ENCODE measurements around the gene USP6NL. TPM values are rescaled to one million over a fixed set of nuclear protein-coding genes. Genes with fewer than 3 reads are reported as not detected.

Gene USP6NL
- total RNA-seq, 1 donor from 2014 or later: 33.3 TPM

DNA sequence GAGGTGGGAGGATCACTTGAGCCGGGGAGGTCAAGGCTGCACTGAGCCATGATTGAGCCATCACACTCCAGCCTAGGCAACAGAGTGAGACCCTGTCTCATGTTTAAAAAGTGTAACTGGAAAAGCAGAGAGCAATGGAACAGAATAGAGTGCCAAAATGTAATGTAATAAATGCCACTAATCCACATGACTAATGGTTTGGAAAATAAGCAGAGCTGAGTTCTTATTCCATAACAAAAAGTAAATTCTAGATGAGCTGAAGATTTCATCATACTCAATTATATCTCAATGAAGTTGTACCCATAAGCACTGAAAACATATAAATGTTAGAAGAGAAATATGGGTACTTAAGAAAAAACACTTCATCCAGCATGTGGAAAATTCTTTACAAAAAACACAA, 132.6 kb downstream of the USP6NL start:
- no peak for ATAC-seq

DNA sequence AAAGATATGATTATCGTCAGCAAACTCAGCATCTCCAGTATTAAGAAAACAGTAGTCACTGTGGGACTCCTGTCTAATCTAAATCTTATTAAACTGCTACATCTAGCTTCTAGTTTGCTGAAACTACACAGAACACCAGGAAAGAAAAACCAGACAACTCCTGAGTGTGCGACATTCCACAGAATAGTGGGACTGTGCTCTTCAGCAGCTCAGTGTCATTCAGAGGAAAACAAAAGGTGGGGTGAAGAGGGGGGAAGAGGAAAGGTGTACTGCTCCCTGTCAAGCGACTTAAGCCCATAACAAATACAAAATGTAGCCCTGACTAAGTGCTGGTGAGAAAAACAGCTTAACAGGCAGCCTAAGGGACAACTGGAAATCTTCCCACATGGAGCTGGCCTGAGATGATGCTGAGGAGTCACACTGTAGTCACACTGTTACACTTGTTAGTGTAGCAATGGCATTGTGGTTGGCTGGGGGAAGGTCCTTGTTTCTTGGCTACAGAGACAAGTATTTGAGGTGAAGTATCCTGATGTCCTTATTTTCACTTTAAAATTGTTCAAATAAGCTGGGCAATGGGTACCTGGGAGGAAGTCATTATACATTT, 135.5 kb downstream of the USP6NL start:
- peak; percentile 53 for ATAC-seq

DNA sequence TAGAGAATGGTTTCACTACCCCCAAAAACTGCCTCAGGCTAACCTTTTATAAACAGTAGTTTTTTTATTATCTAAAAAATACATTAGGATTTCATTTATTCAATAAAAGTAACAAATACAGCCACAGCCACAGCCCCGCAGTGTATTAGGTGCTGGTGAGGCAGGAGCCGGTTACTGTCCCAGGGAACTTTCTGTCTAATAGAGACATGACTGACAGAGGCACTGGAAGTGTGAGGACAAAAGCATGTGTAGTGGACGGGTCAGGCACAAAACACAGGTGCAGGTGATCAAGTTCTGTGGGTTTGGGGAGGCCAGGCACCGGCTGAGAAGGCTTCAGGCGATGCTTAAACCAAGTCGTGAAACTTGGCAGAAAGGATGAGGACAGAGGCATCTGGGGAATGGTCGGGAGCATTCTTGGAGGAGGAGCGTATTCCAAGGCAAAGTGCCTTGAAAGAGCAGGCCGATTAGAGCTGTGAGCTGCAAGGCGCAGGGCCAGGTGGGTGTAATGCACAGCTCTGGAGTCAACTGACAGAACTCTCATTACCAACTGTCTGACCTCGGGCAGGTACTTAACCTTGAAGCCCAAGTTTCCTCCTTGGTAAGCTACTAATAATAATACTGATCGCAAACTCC, 138.2 kb downstream of the USP6NL start:
- no peak for ATAC-seq

DNA sequence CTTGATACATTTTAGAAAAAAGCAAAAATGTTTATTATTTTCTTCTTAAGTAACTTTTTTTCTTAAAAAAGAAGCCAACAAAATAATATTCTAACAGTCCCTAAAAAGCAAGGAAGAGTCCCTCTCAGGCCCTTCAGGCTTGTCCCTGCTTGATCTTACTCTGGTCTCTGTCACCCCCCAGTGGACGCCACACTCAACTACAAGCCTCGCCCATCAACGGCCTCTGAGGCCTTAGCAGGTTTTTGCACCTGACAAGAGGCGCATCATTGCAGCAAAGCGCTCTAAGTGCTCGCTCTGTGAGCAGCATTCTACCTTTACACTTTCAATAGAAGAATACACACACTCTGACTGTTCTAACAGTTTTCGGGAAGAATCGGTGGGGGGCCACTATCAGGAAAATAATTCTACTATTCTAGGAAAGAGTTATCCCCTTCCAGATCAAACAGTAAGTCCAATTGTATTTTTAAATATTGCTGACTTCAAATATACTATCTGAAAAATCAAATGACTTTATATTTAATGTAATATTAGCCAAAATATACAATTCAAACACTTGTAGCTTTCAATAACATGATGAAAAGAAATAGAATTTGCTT, 139.2 kb downstream of the USP6NL start:
- ATAC-seq: peak; percentile 87

DNA sequence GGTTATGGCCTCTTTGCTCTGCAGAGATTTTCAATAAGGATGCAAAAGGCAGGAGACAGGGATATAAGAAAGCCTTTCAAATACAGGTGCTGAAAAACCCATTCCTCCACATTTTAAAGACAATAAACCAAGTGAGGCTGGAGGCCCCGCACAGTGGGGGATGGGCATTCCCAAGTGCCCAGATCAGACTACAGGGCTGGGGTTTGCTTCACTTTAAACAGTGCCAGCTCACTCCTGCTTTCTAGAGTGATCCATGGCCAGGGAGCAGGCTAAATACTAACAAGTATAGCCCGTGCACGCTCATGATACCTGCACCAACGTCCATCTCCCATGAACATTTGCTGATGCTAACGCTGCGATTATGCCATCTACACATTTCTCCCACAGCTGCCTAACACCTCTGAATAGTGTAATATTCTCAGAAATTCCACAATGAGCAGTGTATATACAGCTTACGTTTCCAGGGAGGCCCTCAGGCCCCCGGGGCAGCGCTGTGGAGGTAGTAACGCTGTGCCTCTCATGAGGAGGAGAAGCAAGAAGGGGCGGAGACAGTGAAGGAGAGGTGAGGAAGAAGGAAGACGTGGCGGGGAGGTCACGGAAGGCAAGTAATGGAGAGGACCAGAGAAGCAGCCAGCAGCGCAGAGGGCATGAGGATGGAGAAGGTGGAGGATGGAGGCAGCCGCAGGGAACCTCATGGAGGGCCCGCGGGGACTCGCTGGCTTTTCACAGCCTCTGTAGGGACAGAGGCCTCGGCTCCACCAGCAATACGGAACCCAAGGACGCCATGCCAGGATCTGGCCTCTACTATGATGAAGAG, 141.7 kb downstream of the USP6NL start:
- ATAC-seq: no peak

DNA sequence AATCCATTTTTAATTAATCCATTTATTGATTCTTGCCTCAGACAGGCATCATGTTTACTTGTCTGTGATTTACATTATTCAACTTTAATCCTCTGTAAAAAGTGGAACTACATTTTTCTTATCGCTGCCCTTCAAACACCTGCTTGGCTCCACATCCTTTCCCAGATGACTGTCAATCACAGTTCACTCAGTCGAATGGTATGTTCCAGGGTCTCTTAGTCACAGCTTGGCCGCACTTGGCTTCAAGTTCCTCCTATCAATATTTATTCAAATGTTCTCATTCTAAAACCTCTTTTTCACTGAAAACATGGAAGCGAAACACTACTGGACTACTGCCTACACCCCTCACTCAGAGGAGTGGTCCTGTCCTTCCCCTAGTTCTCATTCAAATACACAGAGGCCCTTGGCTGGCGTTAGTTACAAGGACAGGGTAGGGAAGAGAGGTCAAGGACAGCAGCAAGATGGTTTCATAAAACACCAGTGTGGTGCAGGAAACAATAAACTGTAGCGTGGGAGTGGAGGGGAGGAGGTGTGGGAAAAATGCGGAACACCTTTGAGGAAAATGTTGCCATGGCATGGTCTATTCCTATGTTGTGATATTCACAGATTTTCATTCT, 143.2 kb downstream of the USP6NL start:
- ATAC-seq: no peak

DNA sequence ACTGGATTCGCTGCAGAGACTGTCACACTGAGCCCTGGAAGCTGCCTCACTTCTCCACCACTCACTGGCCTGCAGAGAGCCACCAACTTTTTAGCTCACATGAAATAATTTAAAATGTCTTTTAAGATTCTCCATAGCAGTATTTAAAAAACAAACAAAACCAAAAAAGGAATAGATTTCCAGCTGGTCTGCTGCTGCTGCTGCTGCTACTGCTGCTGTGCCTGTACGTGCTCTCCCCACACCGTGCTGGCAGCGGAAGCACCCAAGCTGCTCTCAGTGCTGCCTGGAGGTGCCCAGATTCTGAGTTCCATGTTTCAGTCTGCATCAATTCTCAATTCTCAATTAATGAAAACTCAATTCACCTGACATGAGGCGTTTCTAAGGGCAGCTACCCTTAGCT, 146.0 kb downstream of the USP6NL start:
- no peak for ATAC-seq

DNA sequence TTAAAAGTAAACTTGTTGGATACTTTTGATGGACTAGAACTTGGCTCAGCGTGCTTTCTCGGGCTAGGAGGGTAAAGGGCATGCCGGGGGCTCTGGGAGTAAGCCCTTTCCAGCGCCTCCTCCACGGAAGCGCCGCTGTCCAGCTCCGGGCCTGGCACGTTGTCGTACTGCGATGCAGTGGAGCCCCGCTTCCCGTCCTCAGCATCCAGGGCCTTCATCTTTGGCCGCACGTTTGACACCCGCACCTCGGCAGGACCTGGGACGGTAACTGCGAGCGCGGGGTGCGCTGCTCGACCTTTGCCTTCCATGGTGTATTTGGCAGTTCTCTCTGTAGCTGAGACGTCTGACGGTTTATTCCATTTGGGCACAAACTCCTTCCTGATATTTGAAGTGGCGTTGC, 148.3 kb downstream of the USP6NL start:
- no peak for ATAC-seq

DNA sequence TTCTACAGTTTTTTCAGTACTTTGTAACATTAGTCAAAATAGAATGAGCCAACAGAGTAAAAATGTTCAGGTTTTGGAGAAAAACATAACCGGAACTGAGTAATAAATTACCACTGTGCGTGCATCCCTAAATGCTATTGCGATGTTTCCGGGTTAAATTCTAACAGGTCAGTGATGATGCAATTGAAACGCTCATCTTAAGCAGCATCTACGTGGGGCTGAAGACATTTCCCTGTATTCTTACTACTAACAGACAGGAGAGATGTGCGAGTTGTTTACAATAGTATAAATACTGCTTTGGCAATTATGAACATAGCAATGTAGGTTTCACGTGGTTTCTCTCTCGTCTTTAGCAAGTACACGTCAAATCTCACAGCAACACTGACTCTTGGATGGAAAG, 149.4 kb downstream of the USP6NL start:
- ATAC-seq: no peak

DNA sequence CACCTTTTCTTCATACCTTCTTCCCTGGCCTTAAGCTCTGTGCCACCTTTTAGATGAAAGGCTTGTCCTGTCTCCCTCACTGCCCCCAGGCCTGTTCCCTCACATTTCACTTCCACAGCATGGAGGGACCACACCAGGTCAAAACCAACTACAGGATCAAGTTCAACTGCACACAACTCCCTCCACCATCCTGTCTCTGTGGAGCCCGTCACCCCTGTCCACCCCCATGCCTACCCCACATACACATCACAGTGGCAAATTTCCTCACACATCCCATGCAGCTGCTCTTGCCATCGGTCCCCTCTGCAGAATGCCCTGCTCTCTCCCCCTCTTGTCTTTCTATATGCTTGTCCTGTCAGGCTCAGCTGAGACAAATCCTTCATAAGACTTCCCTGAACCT, 154.1 kb downstream of the USP6NL start:
- ATAC-seq: no peak

DNA sequence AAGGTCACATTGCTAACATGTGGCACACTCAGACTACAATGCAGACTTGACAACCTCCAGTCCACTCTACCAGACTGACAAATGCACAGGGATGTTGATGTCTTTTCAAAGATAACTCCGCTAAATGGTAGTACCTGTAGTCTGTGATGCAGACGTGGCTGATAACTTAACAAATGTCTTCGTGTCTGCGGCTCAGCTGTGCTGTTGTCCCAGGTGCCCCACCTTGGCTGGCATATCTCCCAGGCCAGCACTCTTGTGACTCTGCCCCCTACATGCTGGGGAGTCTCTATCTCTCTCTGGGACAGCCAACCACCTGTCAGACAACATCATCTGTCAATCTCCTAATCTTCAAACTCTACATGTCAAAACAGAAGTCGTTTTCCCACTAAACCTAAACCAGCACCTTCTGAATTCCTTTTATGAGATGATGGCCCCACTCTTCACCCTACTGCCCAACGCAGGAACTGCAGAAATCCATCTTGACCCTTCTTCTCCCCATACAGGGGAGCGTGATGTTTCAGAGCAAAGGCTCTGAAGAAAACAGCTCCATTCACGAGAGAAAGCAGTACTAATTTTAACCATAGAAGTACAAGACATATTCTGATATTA, 156.4 kb downstream of the USP6NL start:
- no peak for ATAC-seq

DNA sequence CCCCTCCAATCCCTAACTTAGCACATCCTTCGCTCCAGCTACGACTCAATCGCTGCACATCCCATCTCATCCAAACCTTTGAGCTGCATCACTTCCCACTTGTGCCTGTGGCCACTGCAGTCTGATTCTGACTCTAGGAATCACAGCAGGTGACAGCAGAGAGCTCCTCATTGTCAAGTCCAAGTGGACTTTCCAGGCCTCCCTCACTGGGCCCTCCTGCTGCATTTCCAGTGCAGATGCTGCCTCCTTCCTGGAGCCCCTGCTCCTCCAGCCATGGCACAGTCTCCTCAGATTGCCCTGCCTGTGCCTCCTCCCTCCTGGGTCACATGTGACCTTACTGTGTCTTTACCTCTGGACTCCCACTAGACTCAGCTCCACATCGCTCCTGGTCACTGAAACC, 157.3 kb downstream of the USP6NL start:
- no peak for ATAC-seq

DNA sequence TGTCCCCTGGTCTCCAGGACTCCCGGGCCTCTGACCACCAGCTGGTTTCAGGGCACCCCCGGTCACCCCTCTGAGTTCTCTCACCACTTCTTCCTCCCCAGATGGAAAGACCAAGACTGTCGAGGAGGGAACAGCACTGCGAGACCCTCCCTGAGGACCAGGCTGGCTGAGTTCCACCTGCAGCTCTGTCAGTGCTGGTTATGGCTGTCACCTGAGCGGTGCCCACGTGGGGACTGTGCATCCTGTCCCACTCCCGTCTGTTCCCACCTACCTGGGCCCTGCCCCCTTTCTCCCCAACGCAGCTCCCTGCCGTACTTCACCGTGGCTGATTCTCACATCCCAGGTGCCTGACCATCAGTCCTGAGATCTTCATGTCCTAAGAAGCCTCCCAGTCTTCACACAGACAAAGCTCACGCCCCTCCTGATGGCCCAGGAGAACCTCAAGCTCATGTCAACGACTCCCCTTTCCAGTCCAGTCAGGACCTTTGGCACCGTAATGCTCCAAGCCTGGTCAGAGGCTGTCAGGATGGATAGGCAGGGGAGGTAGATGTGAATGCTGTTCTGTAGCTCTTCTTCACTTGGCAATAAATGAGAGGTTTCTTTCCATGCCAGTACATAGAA, 159.7 kb downstream of the USP6NL start:
- no peak for ATAC-seq

DNA sequence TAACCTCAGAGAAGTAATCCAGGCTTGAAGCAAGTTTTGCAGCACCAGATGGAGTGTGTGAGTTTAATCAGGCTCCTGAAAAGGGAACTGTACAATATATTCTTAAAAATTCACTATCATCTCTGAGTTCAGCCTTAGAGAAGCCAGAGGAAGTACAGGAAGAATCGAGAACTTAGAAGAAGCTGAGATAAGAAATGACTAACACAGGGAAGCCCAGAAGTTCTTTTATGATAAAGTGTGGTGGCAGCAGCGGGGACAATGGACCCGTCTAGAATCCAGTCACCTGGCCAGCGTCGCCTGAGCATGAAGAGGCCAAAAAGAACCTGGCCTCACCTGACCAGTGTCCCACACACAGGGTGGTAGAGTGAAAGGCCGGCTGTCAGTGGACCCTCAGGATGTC, 161.0 kb downstream of the USP6NL start:
- ATAC-seq: no peak

DNA sequence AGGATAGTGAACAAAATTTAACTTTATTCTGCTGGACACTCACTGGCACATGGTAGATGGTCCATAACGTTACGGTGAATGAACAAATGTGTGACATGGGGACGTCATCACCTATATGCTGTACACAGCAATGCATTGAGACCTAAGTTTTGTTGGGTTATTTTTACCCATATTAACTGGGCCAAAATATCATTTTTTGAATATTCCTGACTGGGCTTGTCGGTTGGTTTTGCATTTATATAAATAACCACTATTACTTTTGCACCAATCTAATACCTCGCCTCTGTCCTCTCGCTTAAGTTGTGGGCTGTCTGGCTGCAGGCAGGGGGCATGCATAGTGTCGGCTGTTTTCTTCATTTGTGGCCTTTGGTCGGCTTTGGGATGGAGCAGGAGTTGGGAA, 161.7 kb downstream of the USP6NL start:
- no peak for ATAC-seq

DNA sequence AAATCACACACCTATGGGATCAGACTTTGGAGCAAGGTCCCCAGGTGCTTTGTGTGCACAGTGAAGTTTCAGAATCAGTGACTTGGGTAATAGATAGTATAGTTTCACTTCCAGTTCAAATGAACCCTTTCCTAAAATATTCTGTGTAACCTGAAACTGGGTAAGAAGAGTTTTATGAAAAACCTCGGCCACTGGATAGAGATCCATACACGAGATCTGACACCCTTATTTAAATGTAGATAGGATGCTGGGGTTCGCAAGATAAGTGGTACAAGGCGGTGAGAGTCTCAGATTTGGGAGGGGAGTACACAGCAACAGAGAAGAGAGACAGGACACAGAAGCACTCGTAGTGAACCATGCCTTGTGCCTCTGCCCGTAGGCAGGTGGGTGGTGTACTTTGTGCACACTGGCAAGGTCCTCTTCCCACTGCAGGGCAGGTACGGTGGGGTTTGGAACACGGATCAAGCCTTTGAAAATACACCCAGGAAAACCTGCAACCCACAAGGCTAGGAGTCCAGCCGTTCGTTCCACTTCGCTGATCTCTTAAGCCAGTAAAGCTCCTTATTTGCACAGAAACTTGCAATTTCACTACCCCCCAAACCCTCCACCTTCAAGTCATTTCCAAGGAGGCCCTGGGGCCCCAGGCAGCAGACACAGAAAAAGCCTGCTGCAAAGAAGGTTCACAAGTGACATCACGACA, 162.8 kb downstream of the USP6NL start:
- no peak for ATAC-seq

DNA sequence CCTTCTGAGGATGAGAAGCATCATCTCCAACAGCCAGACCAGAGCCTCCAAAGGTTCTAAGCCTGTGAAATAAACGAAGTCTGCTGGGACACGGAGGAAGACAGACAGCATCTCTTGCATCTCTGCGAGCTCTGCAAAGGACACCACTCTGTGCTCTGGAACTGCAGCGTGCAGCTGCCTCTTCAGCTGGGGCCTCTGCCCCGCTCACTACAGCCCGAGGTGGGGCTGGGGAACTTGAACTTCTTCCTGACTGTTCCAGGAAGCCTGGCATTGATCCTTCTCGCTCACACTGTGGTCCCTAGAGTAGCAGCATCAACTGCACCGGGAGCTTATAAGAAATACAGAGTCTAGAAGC, 163.3 kb downstream of the USP6NL start:
- ATAC-seq: no peak

DNA sequence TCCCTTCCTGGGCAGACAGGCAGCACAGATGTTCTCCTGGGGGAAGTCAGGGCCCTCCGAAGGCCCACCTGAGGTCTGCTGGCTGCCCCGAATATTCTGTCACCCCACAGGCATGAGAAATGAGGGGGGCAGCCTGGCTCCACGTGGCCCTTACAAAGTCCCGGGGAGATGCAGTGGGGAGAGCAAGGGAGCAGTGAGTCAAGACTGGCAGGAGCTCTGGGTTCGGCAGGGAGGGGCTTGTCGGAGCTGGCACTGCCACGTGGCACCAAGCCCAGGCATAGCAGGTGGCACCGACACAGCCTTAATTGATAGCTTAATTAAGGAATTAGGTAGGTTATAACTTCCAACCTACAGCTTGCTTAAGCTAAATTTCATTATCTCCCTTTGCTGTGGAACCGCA, 163.9 kb downstream of the USP6NL start:
- ATAC-seq: peak; percentile 16

DNA sequence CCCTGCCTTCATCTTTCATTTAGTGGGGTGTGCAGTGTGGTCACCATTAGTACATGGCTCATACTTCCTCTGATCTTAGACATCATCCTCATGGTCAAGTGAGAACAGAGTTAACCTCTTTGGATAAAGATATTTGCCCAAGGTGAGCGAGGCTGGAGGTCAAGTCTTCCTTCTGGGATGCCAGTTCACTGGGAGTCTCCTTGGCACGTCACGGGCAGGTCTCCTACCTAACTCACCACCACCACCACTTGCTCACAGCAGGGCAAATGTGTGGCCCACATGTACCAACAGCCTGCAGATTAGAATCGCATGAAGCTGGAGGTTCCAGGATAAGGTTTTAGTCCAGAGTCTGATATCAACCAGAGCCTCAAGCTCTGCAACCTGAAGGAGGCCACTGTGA, 164.6 kb downstream of the USP6NL start:
- no peak for ATAC-seq

DNA sequence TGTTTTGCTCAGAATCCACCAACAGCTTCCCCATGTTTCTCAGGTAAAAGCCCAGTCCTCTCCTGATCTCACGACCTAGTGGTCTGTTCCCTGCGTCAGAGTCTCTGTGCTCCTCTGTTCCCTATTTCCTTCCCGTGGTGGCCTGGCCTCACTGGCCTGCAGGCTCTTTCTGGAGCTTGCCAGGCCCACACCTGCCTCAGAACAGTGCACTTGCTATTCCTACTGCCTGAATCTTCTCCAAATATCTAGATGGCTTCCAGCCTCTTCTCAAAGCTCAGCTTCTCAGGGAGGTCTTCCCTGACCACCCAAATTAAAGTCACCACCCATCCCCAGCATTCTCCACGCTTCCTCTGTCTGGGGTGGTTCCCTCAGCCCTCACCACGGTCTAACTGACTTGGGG, 165.3 kb downstream of the USP6NL start:
- no peak for ATAC-seq

DNA sequence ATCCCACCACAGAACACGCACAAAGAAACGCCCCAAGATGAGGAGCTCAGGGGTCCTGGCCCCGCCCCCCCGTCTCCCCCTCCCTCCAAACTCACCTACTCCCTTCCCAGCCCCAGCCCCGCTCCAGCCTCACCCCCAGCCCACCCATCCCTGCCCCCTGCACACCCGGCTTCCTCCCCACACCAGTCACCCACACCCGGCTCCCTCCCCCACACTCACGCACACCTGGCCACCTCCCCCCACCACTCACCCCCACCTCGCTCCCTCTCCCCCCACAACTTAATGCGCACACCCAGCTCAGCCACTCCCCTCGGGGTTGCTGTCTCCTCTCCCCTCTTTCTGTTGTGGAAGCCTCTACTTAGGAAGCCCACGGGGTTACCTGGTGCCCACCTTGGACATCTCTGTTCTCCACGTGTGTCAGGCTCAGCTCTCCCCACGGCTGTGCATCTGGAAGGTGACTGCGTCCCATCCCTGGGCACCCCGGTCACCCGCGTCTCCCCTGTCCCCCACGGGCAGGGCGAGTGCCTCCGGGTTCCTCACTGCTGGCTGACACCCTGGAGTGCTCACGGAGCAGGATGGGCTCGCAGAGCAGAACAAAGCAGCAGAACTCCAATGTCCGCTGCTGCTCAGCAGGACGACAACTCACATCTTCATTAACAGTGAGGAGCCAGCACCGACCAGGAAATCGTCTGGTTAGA, 166.8 kb downstream of the USP6NL start:
- no peak for ATAC-seq
